C4-2B (cell line): Measurements from ENCODE around the gene TMEM131L.
A peak's percentile ranks its signal among the peaks of the same experiment; 100 is the strongest.
"Not testable (repeated sequence)": the region's sequence is repeated elsewhere in the genome, so short reads cannot be mapped to it uniquely, and the experiment has no call there.

Source experiments
- H3K27ac ChIP-seq: fragments of 450-650 bp; 2 replicates; pipeline ENCODE4 v1.5.1; 2017
- CTCF ChIP-seq: fragments of 450-650 bp; conservative IDR thresholded peaks from 2 replicates; pipeline ENCODE4 v1.5.1; 2017; ENCODE audit warnings: mild to moderate bottlenecking
- ZFX ChIP-seq: fragments of 450-650 bp; IDR thresholded peaks from 2 replicates; pipeline ENCODE4 v1.6.1; 2017

The TMEM131L gene

GRCh38 chr4:153466081-153466948, at the start of gene TMEM131L:
Gene TMEM131L (plus strand): TSS chr4:153466360. CDS start chr4:153466398, 38 bp downstream.
- peak within 1 kb of the TSS; percentile 90 for H3K27ac ChIP-seq
- TF ChIP-seq CTCF, result peak; percentile 19
- TF ChIP-seq ZFX, result no peak

- H3K27ac ChIP-seq, result not testable (repeated sequence)
Observed at GRCh38 chr4:153416456-153416855, 49.7 kb upstream of the TMEM131L start.

- TF ChIP-seq CTCF (no peak), ZFX (no peak)
- no peak overlapping the region for H3K27ac ChIP-seq
Observed at GRCh38 chr4:153418121-153418520, 48.0 kb upstream of the TMEM131L start.

GRCh38 chr4:153418558-153418957, 47.6 kb upstream of the TMEM131L start:
- H3K27ac ChIP-seq, result no peak overlapping the region
- TF ChIP-seq CTCF (no peak), ZFX (no peak)

- H3K27ac ChIP-seq, result no peak overlapping the region
- TF ChIP-seq ZFX (no peak), CTCF (no peak)
Observed at GRCh38 chr4:153419029-153419428, 47.1 kb upstream of the TMEM131L start.

- TF ChIP-seq CTCF (no peak), ZFX (no peak)
- H3K27ac ChIP-seq, result no peak overlapping the region
Observed at GRCh38 chr4:153419673-153420278, 46.4 kb upstream of the TMEM131L start.

- H3K27ac ChIP-seq, result no peak overlapping the region
- TF ChIP-seq CTCF (no peak), ZFX (no peak)
Observed at GRCh38 chr4:153420361-153420760, 45.8 kb upstream of the TMEM131L start.
